Measurements from ENCODE around the gene SLC22A15.

The SLC22A15 gene

GRCh38 chr1:116076831-116077230, 100.5 kb downstream of the SLC22A15 start:
- TF ChIP-seq POLR2AphosphoS5 (IDR thresholded peaks at IDR 0.05; ENCODE audit: low read depth, low read length): no peak
- TF ChIP-seq REST (IDR thresholded peaks at IDR 0.05; ENCODE audit: insufficient read depth in 1 of 2, low read depth in 2 of 2, low read length in 2 of 2): no peak
- TF ChIP-seq FOXP2 (optimal IDR thresholded peaks at IDR 0.05; ENCODE audit: borderline replicate concordance, extremely low read depth, extremely low read length, insufficient read depth): no peak
- no peak for TF ChIP-seq TAF1 (IDR thresholded peaks at IDR 0.05; ENCODE audit: borderline replicate concordance, insufficient read depth, low read length)
- no peak for TF ChIP-seq SIN3A (IDR thresholded peaks at IDR 0.05; ENCODE audit: borderline replicate concordance, insufficient read depth, low read length)

DNA sequence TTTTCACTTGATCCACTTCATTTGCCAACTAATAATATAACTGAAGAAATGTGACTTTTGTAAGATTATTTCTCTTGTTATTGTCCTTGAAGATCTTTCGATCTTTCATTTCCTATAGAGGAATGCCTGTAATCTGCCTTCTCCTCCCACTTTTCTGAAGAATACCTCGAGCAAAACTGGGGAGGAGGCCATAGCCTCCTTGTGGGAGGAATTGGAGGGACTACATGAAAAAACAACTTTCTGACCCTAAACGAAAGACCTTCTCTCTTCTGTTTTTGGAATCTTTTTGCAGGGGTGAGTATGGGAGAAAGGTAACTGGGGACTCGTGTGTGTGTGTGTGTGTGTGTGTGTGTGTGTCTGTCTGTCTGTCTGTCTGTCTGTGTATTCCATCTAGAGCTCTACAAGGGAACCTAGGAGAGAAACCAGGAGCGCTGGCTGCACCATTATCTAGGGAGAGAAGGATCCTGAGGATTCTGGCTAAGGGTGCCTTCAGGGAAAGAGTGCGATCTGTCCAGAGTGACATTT, 102.4 kb downstream of the SLC22A15 start:
- no peak for TF ChIP-seq SIN3A (IDR thresholded peaks at IDR 0.05; ENCODE audit: borderline replicate concordance, insufficient read depth, low read length)
- no peak for TF ChIP-seq REST (IDR thresholded peaks at IDR 0.05; ENCODE audit: insufficient read depth in 1 of 2, low read depth in 2 of 2, low read length in 2 of 2)
- no peak for TF ChIP-seq POLR2AphosphoS5 (IDR thresholded peaks at IDR 0.05; ENCODE audit: low read depth, low read length)
- TF ChIP-seq TAF1 (IDR thresholded peaks at IDR 0.05; ENCODE audit: borderline replicate concordance, insufficient read depth, low read length): no peak
- TF ChIP-seq FOXP2 (optimal IDR thresholded peaks at IDR 0.05; ENCODE audit: borderline replicate concordance, extremely low read depth, extremely low read length, insufficient read depth): no peak

DNA sequence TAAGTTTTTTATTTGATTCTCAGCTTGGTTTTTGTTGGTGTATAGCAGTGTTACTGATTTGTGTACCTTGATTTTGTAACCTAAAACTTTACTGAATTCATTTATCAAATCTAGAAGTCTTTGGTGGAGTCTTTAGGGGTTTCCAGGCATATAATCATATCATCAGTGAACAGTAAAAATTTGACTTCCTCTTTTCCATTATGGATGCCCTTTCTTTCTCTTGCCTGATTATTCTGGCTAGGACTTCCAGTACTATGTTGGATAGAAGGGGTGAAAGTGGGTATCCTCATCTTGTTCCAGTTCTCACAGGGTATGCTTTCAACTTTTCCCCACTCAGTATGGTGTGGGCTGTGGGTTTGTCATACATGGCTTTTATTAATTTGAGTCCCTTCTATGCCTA, 111.3 kb downstream of the SLC22A15 start:
- no peak for TF ChIP-seq REST (IDR thresholded peaks at IDR 0.05; ENCODE audit: insufficient read depth in 1 of 2, low read depth in 2 of 2, low read length in 2 of 2)
- no peak for TF ChIP-seq SIN3A (IDR thresholded peaks at IDR 0.05; ENCODE audit: borderline replicate concordance, insufficient read depth, low read length)
- no peak for TF ChIP-seq FOXP2 (optimal IDR thresholded peaks at IDR 0.05; ENCODE audit: borderline replicate concordance, extremely low read depth, extremely low read length, insufficient read depth)

- TF ChIP-seq POLR2AphosphoS5 (IDR thresholded peaks at IDR 0.05; ENCODE audit: low read depth, low read length): no peak
- TF ChIP-seq TAF1 (IDR thresholded peaks at IDR 0.05; ENCODE audit: borderline replicate concordance, insufficient read depth, low read length): no peak
- no peak for TF ChIP-seq FOXP2 (optimal IDR thresholded peaks at IDR 0.05; ENCODE audit: borderline replicate concordance, extremely low read depth, extremely low read length, insufficient read depth)
- TF ChIP-seq SIN3A (IDR thresholded peaks at IDR 0.05; ENCODE audit: borderline replicate concordance, insufficient read depth, low read length): no peak
- no peak for TF ChIP-seq REST (IDR thresholded peaks at IDR 0.05; ENCODE audit: insufficient read depth in 1 of 2, low read depth in 2 of 2, low read length in 2 of 2)
Observed at GRCh38 chr1:116089870-116090269, 113.6 kb downstream of the SLC22A15 start.

DNA sequence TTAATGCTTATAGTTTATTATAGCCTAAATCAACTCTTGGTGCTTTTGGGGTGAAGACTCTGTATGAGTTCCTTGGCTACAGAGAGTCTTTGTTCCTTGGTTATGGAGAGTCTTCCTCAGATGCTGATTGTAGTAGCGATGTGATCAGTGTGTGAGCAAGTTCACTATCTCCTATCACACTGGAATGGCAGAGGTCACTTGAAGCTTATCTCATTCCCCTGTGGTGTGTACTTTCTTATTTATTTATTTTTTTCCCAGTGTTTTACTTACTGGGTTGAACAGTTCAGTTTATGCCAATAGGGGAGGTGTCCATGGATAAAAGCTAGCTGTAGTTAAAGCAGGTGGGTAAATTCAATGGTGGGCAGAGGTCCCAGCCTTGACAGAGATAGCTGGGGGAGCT, 114.8 kb downstream of the SLC22A15 start:
- TF ChIP-seq FOXP2 (optimal IDR thresholded peaks at IDR 0.05; ENCODE audit: borderline replicate concordance, extremely low read depth, extremely low read length, insufficient read depth) (no peak), REST (IDR thresholded peaks at IDR 0.05; ENCODE audit: insufficient read depth in 1 of 2, low read depth in 2 of 2, low read length in 2 of 2) (no peak), TAF1 (IDR thresholded peaks at IDR 0.05; ENCODE audit: borderline replicate concordance, insufficient read depth, low read length) (no peak), SIN3A (IDR thresholded peaks at IDR 0.05; ENCODE audit: borderline replicate concordance, insufficient read depth, low read length) (no peak), POLR2AphosphoS5 (IDR thresholded peaks at IDR 0.05; ENCODE audit: low read depth, low read length) (no peak)

Data from PFSK-1 (cell line).